GM19351 (cell line): ENCODE data around the gene RAB8A.
"Not testable (repeated sequence)": the region's sequence is repeated elsewhere in the genome, so short reads cannot be mapped to it uniquely, and the experiment has no call there.

ENCODE experiments used
- ATAC-seq: cut with Tn5 transposase; IDR thresholded peaks from one replicate; pipeline ENCODE4 v1.9.1; 2021; ENCODE audit warnings: mild to moderate bottlenecking, moderate library complexity; ENCODE audit not compliant: unreplicated experiment

RAB8A gene

GRCh38 chr19:16167055-16167454 is 55.4 kb downstream of the RAB8A start:
- no peak for ATAC-seq

GRCh38 chr19:16168465-16169081 is 56.9 kb downstream of the RAB8A start:
- no peak for ATAC-seq

DNA sequence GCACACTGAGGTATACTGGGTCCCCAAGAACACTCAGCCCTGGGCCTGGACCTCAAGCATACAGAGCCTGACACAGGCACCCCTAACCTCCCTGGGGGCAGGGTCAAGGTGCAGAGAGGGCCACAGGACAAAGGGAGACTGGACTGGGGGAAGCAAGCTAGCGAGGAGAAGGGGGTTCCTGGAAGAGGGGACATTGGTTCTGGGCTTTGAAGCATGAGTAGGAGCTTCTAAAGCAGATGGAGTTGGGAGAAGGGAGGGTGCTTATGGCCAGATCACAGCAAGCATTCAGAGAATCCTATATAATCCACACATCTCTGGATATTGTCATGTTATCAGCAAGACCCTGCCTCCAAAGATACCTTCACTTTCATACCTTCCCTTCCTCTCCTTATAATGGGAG is 58.4 kb downstream of the RAB8A start:
- ATAC-seq: no peak

DNA sequence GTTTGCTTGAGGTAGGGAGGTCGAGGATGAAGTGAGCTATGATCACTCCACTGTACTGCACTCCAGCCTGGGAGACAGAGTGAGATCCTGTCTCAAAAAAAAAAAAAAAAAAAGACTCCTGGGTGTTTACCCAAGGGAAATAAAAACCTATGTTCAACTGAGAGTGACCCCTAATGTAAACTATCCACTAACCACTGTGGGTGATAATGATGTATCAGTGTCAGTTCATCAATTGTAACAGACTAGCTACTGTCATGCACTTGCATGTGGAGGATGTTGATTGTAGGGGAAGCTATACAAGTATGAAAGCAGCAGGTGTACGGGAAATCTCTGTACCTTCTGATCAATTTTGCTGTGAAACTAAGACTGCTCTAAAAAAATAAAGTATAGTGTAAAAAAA is 64.3 kb downstream of the RAB8A start:
- no peak for ATAC-seq

GRCh38 chr19:16178866-16179265 is 67.2 kb downstream of the RAB8A start:
- ATAC-seq: not testable (repeated sequence)

DNA sequence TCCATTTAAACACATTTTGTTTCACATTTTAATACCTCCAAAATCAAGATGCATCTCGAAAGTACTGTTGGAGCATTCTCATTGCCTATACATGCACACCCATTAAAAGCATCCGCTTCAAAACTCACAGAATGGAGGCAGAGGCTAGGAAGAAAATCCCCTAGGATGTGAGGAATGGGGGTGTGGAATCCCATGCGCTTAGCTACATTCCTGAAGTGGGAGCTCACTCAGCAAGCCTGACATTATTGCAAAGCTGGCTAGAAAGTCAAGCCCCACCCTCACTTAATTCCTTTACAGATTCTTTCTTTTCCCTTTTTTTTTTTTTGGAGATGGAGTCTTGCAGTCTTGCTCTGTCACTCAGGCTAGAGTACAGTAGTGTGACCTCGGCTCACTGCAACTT is 68.9 kb downstream of the RAB8A start:
- no peak for ATAC-seq
